ENCODE data around the gene OXSR1.
A peak's percentile ranks its signal among the peaks of the same experiment; 100 is the strongest.
"Not testable (repeated sequence)": the region's sequence is repeated elsewhere in the genome, so short reads cannot be mapped to it uniquely, and the experiment has no call there.

Gene OXSR1

GRCh38 chr3:38127611-38128302 lies 37.6 kb upstream of the OXSR1 start:
- no peak for DNase-seq (ENCODE audit: low spot score)

GRCh38 chr3:38128303-38128655 lies 37.1 kb upstream of the OXSR1 start:
- DNase-seq (ENCODE audit: low spot score), result no peak

GRCh38 chr3:38129058-38129457 lies 36.3 kb upstream of the OXSR1 start:
- DNase-seq (ENCODE audit: low spot score), result no peak

GRCh38 chr3:38130631-38131065 lies 34.7 kb upstream of the OXSR1 start:
- no peak for DNase-seq (ENCODE audit: low spot score)

GRCh38 chr3:38131621-38132369 lies 33.5 kb upstream of the OXSR1 start:
- DNase-seq (ENCODE audit: low spot score), result no peak

- no peak for DNase-seq (ENCODE audit: low spot score)
These were observed 32.2 kb upstream of the OXSR1 start for GRCh38 chr3:38133209-38133556.

- DNase-seq (ENCODE audit: low spot score), result no peak
These were observed 31.6 kb upstream of the OXSR1 start for GRCh38 chr3:38133557-38134405.

- DNase-seq (ENCODE audit: low spot score), result not testable (repeated sequence)
These were observed 30.7 kb upstream of the OXSR1 start for GRCh38 chr3:38134517-38135143.

GRCh38 chr3:38135621-38136277 lies 29.6 kb upstream of the OXSR1 start:
- DNase-seq (ENCODE audit: low spot score), result not testable (repeated sequence)

GRCh38 chr3:38136393-38136776 lies 29.0 kb upstream of the OXSR1 start:
- no peak for DNase-seq (ENCODE audit: low spot score)

GRCh38 chr3:38136777-38137614 lies 28.3 kb upstream of the OXSR1 start, which contains the start of gene ACAA1:
TSS of gene ACAA1 (minus strand) at chr3:38137127. CDS start at chr3:38137035, 92 bp downstream.
- peak; percentile 99 for DNase-seq (ENCODE audit: low spot score)

GRCh38 chr3:38137615-38138348 lies 27.6 kb upstream of the OXSR1 start:
- DNase-seq (ENCODE audit: low spot score), result no peak

GRCh38 chr3:38138349-38139190 lies 26.8 kb upstream of the OXSR1 start, which contains the start of gene MYD88:
TSS of gene MYD88 (plus strand) at chr3:38138661. CDS start at chr3:38138701, 40 bp downstream.
- DNase-seq (ENCODE audit: low spot score), result no peak

GRCh38 chr3:38139191-38139590 lies 26.1 kb upstream of the OXSR1 start:
- no peak for DNase-seq (ENCODE audit: low spot score)

GRCh38 chr3:38139652-38140051 lies 25.7 kb upstream of the OXSR1 start:
- DNase-seq (ENCODE audit: low spot score), result no peak

- DNase-seq (ENCODE audit: low spot score), result no peak
These were observed 24.8 kb upstream of the OXSR1 start for GRCh38 chr3:38140326-38141172.

GRCh38 chr3:38141173-38141951 lies 24.0 kb upstream of the OXSR1 start:
- DNase-seq (ENCODE audit: low spot score), result no peak
